WTC11 (cell line): ENCODE results near the gene VEZT. TPM values are rescaled to one million over a fixed set of nuclear protein-coding genes. Genes with fewer than 3 reads are reported as not detected.
"Not testable (repeated sequence)": the region's sequence is repeated elsewhere in the genome, so short reads cannot be mapped to it uniquely, and the experiment has no call there.

Source experiments
- ATAC-seq: fragments of 200-7000 bp; cut with Tn5 transposase; 2 replicates; pipeline ENCODE4 v1.10.0; 2021; ENCODE audit warnings: mild to moderate bottlenecking, moderate library complexity
- CTCF ChIA-PET: fragments of 300-600 bp; sonication (Branson Sonifier 250); formaldehyde crosslinking; loops from one replicate; lab custom pipeline; 2021; ENCODE audit warnings: antibody characterized with exemption; lab: Charles Lee
- POLR2A ChIA-PET: fragments of 350-600 bp; sonication (Branson Sonifier 250); formaldehyde crosslinking; loops from one replicate; lab custom pipeline; 2021; ENCODE audit warnings: antibody characterized with exemption; lab: Charles Lee
- DNase-seq: peaks from one replicate; pipeline ENCODE4 v3.0.0; 2021; ENCODE audit warnings: low spot score
- H3K27ac Mint-ChIP-seq: 2 replicates; pipeline ENCODE4 v1.8.0; 2021; ENCODE audit warnings: mixed read lengths
- H3K27me3 Mint-ChIP-seq: 2 replicates; pipeline ENCODE4 v1.8.0; 2021; ENCODE audit warnings: low read depth, mild to moderate bottlenecking, moderate library complexity, mixed read lengths
- H3K36me3 Mint-ChIP-seq: 2 replicates; pipeline ENCODE4 v1.8.0; 2021; ENCODE audit warnings: mixed read lengths
- H3K4me1 Mint-ChIP-seq: 2 replicates; pipeline ENCODE4 v1.8.0; 2022; ENCODE audit warnings: mixed read lengths
- H3K4me3 Mint-ChIP-seq: 2 replicates; pipeline ENCODE4 v1.8.0; 2021; ENCODE audit warnings: mild to moderate bottlenecking, moderate library complexity, mixed read lengths
- H3K9me3 Mint-ChIP-seq: 2 replicates; pipeline ENCODE4 v1.8.0; 2021; ENCODE audit warnings: mixed read lengths
- FOXP1 ChIP-seq: sonication (generic); formaldehyde crosslinking; IDR thresholded peaks from 2 replicates; pipeline ENCODE4 v1.8.0; 2022; ENCODE audit warnings: missing genetic modification reagents, mild to moderate bottlenecking, moderate library complexity, borderline replicate concordance
- GABPB1 ChIP-seq: sonication (generic); formaldehyde crosslinking; IDR thresholded peaks from 2 replicates; pipeline ENCODE4 v1.8.1; 2023; ENCODE audit warnings: mild to moderate bottlenecking, missing genetic modification reagents
- KAT7 ChIP-seq: sonication (generic); formaldehyde crosslinking; IDR thresholded peaks from 2 replicates; pipeline ENCODE4 v1.8.1; 2023; ENCODE audit warnings: missing genetic modification reagents, mild to moderate bottlenecking, borderline replicate concordance
- PRRX2 ChIP-seq: fragments of 250-450 bp; sonication (Bioruptor Pico); IDR thresholded peaks from 2 replicates; pipeline ENCODE4 v1.8.0; 2021; ENCODE audit warnings: mild to moderate bottlenecking
- SOX15 ChIP-seq: fragments of 250-450 bp; sonication (Bioruptor Pico); IDR thresholded peaks from 2 replicates; pipeline ENCODE4 v1.9.0; 2021; ENCODE audit warnings: mild to moderate bottlenecking
- ZNF423 ChIP-seq: fragments of 250-450 bp; sonication (Bioruptor Pico); IDR thresholded peaks from 2 replicates; pipeline ENCODE4 v2.1.2; 2022; ENCODE audit warnings: mild to moderate bottlenecking, moderate library complexity
- total RNA-seq: library from RNA; stranded (reverse); gene quantifications from 3 replicates; pipeline ENCODE4 v1.2.3, GENCODE V29; 2021
- TF ChIP-seq, protein P1 (sequence below): sonication (generic); formaldehyde crosslinking; IDR thresholded peaks from 2 replicates; pipeline ENCODE4 v1.8.0; 2022; ENCODE audit warnings: mild to moderate bottlenecking, missing genetic modification reagents
- TF ChIP-seq, protein P2 (sequence below): sonication (generic); formaldehyde crosslinking; IDR thresholded peaks from 2 replicates; pipeline ENCODE4 v1.8.0; 2023; ENCODE audit warnings: missing genetic modification reagents, mild to moderate bottlenecking, borderline replicate concordance
- TF ChIP-seq, protein P3 (sequence below): fragments of 250-450 bp; sonication (Bioruptor Pico); IDR thresholded peaks from 2 replicates; pipeline ENCODE4 v1.9.0; 2021; ENCODE audit warnings: moderate library complexity, mild to moderate bottlenecking, inconsistent platforms, borderline replicate concordance
- TF ChIP-seq, protein P4 (sequence below): sonication (generic); formaldehyde crosslinking; IDR thresholded peaks from 2 replicates; pipeline ENCODE4 v1.8.1; 2023; ENCODE audit warnings: mild to moderate bottlenecking, missing genetic modification reagents
- TF ChIP-seq, protein P5 (sequence below): sonication (generic); formaldehyde crosslinking; conservative IDR thresholded peaks from 2 replicates; pipeline ENCODE4 v1.8.1; 2023; ENCODE audit warnings: mild to moderate bottlenecking, low read depth, missing genetic modification reagents, moderate library complexity
- TF ChIP-seq, protein P6 (sequence below): sonication (generic); formaldehyde crosslinking; IDR thresholded peaks from 2 replicates; pipeline ENCODE4 v1.8.0; 2022; ENCODE audit warnings: mild to moderate bottlenecking, missing genetic modification reagents

The VEZT gene
- total RNA-seq, 1 experiment from 2014 or later, result 54.5 TPM

DNA sequence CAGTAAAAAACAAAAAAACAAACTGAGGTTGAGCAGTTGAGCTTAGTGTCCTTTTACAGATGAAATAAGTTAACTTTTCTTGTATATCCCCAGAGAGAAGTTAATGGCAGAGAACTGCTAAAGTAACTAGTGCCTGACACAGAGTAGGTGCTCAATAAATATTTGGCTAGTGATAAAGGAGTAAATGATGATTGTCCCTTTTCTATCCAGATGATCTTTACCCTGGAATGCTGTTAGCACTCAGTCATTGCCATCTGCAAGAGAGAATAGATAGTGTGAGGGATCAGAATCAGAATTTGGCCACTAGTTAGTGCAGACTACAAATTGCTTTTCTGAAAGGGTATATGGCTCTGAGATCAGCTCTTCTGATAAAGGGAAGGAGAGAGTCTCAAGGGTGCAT lies 21.6 kb downstream of the VEZT start (continued):
- TF ChIP-seq, protein P1, sequence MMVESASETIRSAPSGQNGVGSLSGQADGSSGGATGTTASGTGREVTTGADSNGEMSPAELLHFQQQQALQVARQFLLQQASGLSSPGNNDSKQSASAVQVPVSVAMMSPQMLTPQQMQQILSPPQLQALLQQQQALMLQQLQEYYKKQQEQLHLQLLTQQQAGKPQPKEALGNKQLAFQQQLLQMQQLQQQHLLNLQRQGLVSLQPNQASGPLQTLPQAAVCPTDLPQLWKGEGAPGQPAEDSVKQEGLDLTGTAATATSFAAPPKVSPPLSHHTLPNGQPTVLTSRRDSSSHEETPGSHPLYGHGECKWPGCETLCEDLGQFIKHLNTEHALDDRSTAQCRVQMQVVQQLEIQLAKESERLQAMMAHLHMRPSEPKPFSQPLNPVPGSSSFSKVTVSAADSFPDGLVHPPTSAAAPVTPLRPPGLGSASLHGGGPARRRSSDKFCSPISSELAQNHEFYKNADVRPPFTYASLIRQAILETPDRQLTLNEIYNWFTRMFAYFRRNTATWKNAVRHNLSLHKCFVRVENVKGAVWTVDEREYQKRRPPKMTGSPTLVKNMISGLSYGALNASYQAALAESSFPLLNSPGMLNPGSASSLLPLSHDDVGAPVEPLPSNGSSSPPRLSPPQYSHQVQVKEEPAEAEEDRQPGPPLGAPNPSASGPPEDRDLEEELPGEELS (CRISPR knock-in tag), result no peak
- TF ChIP-seq, protein P2, sequence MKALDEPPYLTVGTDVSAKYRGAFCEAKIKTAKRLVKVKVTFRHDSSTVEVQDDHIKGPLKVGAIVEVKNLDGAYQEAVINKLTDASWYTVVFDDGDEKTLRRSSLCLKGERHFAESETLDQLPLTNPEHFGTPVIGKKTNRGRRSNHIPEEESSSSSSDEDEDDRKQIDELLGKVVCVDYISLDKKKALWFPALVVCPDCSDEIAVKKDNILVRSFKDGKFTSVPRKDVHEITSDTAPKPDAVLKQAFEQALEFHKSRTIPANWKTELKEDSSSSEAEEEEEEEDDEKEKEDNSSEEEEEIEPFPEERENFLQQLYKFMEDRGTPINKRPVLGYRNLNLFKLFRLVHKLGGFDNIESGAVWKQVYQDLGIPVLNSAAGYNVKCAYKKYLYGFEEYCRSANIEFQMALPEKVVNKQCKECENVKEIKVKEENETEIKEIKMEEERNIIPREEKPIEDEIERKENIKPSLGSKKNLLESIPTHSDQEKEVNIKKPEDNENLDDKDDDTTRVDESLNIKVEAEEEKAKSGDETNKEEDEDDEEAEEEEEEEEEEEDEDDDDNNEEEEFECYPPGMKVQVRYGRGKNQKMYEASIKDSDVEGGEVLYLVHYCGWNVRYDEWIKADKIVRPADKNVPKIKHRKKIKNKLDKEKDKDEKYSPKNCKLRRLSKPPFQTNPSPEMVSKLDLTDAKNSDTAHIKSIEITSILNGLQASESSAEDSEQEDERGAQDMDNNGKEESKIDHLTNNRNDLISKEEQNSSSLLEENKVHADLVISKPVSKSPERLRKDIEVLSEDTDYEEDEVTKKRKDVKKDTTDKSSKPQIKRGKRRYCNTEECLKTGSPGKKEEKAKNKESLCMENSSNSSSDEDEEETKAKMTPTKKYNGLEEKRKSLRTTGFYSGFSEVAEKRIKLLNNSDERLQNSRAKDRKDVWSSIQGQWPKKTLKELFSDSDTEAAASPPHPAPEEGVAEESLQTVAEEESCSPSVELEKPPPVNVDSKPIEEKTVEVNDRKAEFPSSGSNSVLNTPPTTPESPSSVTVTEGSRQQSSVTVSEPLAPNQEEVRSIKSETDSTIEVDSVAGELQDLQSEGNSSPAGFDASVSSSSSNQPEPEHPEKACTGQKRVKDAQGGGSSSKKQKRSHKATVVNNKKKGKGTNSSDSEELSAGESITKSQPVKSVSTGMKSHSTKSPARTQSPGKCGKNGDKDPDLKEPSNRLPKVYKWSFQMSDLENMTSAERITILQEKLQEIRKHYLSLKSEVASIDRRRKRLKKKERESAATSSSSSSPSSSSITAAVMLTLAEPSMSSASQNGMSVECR (CRISPR knock-in tag), result no peak
- no peak for TF ChIP-seq KAT7 (CRISPR knock-in tag)
- TF ChIP-seq GABPB1 (CRISPR knock-in tag), result no peak
- TF ChIP-seq, protein P3, sequence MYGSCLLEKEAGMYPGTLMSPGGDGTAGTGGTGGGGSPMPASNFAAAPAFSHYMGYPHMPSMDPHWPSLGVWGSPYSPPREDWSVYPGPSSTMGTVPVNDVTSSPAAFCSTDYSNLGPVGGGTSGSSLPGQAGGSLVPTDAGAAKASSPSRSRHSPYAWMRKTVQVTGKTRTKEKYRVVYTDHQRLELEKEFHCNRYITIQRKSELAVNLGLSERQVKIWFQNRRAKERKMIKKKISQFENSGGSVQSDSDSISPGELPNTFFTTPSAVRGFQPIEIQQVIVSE, result no peak
- no peak for TF ChIP-seq ZNF423 (CRISPR knock-in tag)

DNA sequence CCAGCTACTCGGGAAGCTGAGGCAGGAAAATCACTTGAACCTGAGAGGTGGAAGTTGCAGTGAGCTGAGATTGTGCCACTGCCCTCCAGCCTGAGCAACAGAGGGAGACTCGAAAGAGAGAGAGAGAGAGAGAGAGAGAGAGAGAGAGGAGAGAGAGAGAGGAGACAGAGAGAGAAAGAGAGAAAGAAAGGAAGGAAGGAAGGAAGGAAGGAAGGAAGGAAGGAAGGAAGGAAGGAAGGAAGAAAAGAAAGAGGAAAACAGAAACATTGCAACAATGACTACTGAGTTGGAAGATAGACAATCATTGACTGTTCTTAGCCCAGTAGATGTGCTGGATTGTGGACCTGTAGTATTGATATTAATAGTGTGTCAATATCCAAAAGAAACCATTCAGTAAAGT lies 22.2 kb downstream of the VEZT start:
- H3K4me3 Mint-ChIP-seq, POLR2A ChIA-PET, DNase-seq, H3K4me1 Mint-ChIP-seq, ATAC-seq, CTCF ChIA-PET, H3K27me3 Mint-ChIP-seq, H3K9me3 Mint-ChIP-seq: not testable (repeated sequence)
- peaks cover 33% of the 10 kb centered on the region for H3K36me3 Mint-ChIP-seq
- peak overlapping the region; percentile 66; the same call in 1 of the 2 replicates for H3K27ac Mint-ChIP-seq

DNA sequence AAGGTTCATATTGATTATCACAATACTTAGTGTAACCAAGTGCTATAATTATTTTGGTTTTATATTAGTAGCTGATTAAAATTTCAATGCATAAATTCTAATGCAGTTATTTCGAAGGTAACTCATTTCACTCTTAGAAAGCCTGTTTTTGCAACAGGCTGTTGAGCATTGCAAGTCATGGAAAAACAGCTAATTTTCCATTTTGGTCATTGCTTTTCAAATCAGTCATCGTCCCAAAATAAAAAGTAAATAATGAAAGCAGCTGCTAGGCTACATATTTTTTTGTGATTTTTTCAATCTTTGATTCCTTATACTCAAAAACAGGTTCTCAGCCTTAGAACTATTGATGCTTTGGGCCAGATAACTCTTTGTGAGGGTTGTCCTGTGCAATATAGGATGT lies 22.9 kb downstream of the VEZT start:
- Mint-ChIP-seq H3K36me3 (peaks cover 33% of the 10 kb centered on the region), H3K9me3 (peaks cover 7% of the 10 kb centered on the region; the same call in 1 of the 2 replicates), H3K27me3 (no peaks in the 10 kb centered on the region), H3K4me3 (no peak overlapping the region), H3K27ac (no peak overlapping the region), H3K4me1 (no peaks in the 10 kb centered on the region)
- CTCF ChIA-PET, result no interaction called here
- POLR2A ChIA-PET, result no interaction called here
- DNase-seq (no peak), ATAC-seq (no peak)
- TF ChIP-seq FOXP1 (no peak), SOX15 (CRISPR knock-in tag) (no peak), PRRX2 (CRISPR knock-in tag) (no peak)
- TF ChIP-seq, protein P2 (CRISPR knock-in tag), result no peak
- TF ChIP-seq, protein P4, sequence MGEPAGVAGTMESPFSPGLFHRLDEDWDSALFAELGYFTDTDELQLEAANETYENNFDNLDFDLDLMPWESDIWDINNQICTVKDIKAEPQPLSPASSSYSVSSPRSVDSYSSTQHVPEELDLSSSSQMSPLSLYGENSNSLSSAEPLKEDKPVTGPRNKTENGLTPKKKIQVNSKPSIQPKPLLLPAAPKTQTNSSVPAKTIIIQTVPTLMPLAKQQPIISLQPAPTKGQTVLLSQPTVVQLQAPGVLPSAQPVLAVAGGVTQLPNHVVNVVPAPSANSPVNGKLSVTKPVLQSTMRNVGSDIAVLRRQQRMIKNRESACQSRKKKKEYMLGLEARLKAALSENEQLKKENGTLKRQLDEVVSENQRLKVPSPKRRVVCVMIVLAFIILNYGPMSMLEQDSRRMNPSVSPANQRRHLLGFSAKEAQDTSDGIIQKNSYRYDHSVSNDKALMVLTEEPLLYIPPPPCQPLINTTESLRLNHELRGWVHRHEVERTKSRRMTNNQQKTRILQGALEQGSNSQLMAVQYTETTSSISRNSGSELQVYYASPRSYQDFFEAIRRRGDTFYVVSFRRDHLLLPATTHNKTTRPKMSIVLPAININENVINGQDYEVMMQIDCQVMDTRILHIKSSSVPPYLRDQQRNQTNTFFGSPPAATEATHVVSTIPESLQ (CRISPR knock-in tag), result no peak
- TF ChIP-seq, protein P5, sequence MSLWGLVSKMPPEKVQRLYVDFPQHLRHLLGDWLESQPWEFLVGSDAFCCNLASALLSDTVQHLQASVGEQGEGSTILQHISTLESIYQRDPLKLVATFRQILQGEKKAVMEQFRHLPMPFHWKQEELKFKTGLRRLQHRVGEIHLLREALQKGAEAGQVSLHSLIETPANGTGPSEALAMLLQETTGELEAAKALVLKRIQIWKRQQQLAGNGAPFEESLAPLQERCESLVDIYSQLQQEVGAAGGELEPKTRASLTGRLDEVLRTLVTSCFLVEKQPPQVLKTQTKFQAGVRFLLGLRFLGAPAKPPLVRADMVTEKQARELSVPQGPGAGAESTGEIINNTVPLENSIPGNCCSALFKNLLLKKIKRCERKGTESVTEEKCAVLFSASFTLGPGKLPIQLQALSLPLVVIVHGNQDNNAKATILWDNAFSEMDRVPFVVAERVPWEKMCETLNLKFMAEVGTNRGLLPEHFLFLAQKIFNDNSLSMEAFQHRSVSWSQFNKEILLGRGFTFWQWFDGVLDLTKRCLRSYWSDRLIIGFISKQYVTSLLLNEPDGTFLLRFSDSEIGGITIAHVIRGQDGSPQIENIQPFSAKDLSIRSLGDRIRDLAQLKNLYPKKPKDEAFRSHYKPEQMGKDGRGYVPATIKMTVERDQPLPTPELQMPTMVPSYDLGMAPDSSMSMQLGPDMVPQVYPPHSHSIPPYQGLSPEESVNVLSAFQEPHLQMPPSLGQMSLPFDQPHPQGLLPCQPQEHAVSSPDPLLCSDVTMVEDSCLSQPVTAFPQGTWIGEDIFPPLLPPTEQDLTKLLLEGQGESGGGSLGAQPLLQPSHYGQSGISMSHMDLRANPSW, result no peak
- TF ChIP-seq, protein P1 (CRISPR knock-in tag), result no peak
- TF ChIP-seq, protein P6, sequence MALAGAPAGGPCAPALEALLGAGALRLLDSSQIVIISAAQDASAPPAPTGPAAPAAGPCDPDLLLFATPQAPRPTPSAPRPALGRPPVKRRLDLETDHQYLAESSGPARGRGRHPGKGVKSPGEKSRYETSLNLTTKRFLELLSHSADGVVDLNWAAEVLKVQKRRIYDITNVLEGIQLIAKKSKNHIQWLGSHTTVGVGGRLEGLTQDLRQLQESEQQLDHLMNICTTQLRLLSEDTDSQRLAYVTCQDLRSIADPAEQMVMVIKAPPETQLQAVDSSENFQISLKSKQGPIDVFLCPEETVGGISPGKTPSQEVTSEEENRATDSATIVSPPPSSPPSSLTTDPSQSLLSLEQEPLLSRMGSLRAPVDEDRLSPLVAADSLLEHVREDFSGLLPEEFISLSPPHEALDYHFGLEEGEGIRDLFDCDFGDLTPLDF, result no peak
